GM23338 (cell line): ENCODE measurements around the gene MAP3K5. TPM values are rescaled to one million over a fixed set of nuclear protein-coding genes. Genes with fewer than 3 reads are reported as not detected.

Experiments used
- ATAC-seq: fragments of 200-7000 bp; cut with Tn5 transposase; 3 replicates; pipeline ENCODE4 v1.9.1; 2020
- DNase-seq: peaks from one replicate; pipeline ENCODE4 v3.0.0-alpha.2; 2015; ENCODE audit warnings: low spot score
- H2AFZ ChIP-seq: fragments of 200-600 bp; sonication (generic); 2 replicates; pipeline ENCODE4 v1.8.0; 2016; ENCODE audit warnings: antibody characterized with exemption, mild to moderate bottlenecking, moderate library complexity
- H3F3A ChIP-seq: fragments of 200-600 bp; sonication (generic); replicated peaks from 2 replicates; pipeline ENCODE4 v1.8.0; 2017; ENCODE audit warnings: antibody characterized with exemption, mixed run types, low read depth
- H3K27ac ChIP-seq: fragments of 200-600 bp; sonication (generic); 2 replicates; pipeline ENCODE4 v1.6.1; 2016; ENCODE audit warnings: low read depth
- H3K27me3 ChIP-seq: fragments of 200-600 bp; sonication (generic); 2 replicates; pipeline ENCODE4 v1.8.0; 2016; ENCODE audit warnings: mild to moderate bottlenecking, mixed run types, moderate library complexity; ENCODE audit not compliant: insufficient read depth
- H3K36me3 ChIP-seq: fragments of 200-600 bp; sonication (generic); 2 replicates; pipeline ENCODE4 v1.8.0; 2016; ENCODE audit warnings: mild to moderate bottlenecking; ENCODE audit not compliant: insufficient read depth
- H3K4me1 ChIP-seq: fragments of 200-600 bp; sonication (generic); 2 replicates; pipeline ENCODE4 v1.8.0; 2016; ENCODE audit warnings: mild to moderate bottlenecking, moderate library complexity; ENCODE audit not compliant: insufficient read depth
- H3K4me2 ChIP-seq: fragments of 200-600 bp; sonication (generic); 2 replicates; pipeline ENCODE4 v1.7.1; 2017; ENCODE audit warnings: mixed run types
- H3K4me3 ChIP-seq: fragments of 200-600 bp; sonication (generic); 2 replicates; pipeline ENCODE4 v1.6.1; 2016; ENCODE audit warnings: mixed run types
- H3K79me2 ChIP-seq: fragments of 200-600 bp; sonication (generic); replicated peaks from 2 replicates; pipeline ENCODE4 v1.8.0; 2017; ENCODE audit warnings: mild to moderate bottlenecking; ENCODE audit not compliant: insufficient read depth
- H3K9me2 ChIP-seq: fragments of 200-600 bp; sonication (generic); 2 replicates; pipeline ENCODE4 v1.8.0; 2017; ENCODE audit not compliant: insufficient read depth
- H4K20me1 ChIP-seq: fragments of 200-600 bp; sonication (generic); replicated peaks from 2 replicates; pipeline ENCODE4 v1.8.0; 2017; ENCODE audit warnings: mild to moderate bottlenecking; ENCODE audit not compliant: insufficient read depth
- H3K27ac Mint-ChIP-seq: 2 replicates; pipeline ENCODE4 v1.8.0; 2020; ENCODE audit warnings: inconsistent platforms, mild to moderate bottlenecking, moderate library complexity, mixed read lengths
- H3K27me3 Mint-ChIP-seq: 3 replicates; pipeline ENCODE4 v1.8.0; 2022; ENCODE audit warnings: low read depth, mild to moderate bottlenecking, moderate library complexity, mixed read lengths, inconsistent platforms; ENCODE audit not compliant: insufficient read depth, poor library complexity
- H3K36me3 Mint-ChIP-seq: 3 replicates; pipeline ENCODE4 v1.8.0; 2021; ENCODE audit warnings: low read depth, mild to moderate bottlenecking, inconsistent platforms, moderate library complexity, mixed read lengths
- H3K4me1 Mint-ChIP-seq: 3 replicates; pipeline ENCODE4 v1.8.0; 2020; ENCODE audit warnings: mild to moderate bottlenecking, inconsistent platforms, mixed read lengths
- H3K4me3 Mint-ChIP-seq: 3 replicates; pipeline ENCODE4 v1.8.0; 2021; ENCODE audit warnings: moderate library complexity, mild to moderate bottlenecking, inconsistent platforms, mixed read lengths
- H3K9me3 Mint-ChIP-seq: 3 replicates; pipeline ENCODE4 v1.8.0; 2020; ENCODE audit warnings: moderate library complexity, mild to moderate bottlenecking, inconsistent platforms, mixed read lengths
- CREB1 ChIP-seq: fragments of 250-450 bp; sonication (Bioruptor Pico); IDR thresholded peaks from 2 replicates; pipeline ENCODE4 v1.5.0; 2020; ENCODE audit warnings: low read depth, mild to moderate bottlenecking, moderate library complexity
- CTCF ChIP-seq, 2 experiments: fragments of 200-600 bp in 1 of 2; sonication (generic) in 1 of 2; conservative IDR thresholded peaks; 2 replicates each; pipeline versions ENCODE4 v1.5.1 to v1.6.1; 2016 to 2017; ENCODE audit warnings: antibody characterized with exemption in 2 of 2, low read depth in 2 of 2, mild to moderate bottlenecking in 2 of 2, moderate library complexity in 1 of 2
- ETS1 ChIP-seq: IDR thresholded peaks from 2 replicates; pipeline ENCODE4 v1.6.1; 2016; ENCODE audit warnings: antibody characterized with exemption
- EZH2 ChIP-seq: fragments of 200-600 bp; sonication (generic); IDR thresholded peaks from one replicate; pipeline ENCODE4 v1.8.0; 2017; ENCODE audit warnings: antibody characterized with exemption, mild to moderate bottlenecking, low read depth; ENCODE audit not compliant: unreplicated experiment
- EZH2phosphoT487 ChIP-seq: fragments of 200-600 bp; sonication (generic); IDR thresholded peaks from one replicate; pipeline ENCODE4 v1.8.1; 2018; ENCODE audit warnings: antibody characterized with exemption; ENCODE audit not compliant: unreplicated experiment
- JUNB ChIP-seq: IDR thresholded peaks from one replicate; pipeline ENCODE4 v1.6.1; 2016; ENCODE audit warnings: antibody characterized with exemption; ENCODE audit not compliant: unreplicated experiment
- NANOG ChIP-seq: IDR thresholded peaks from 2 replicates; pipeline ENCODE4 v1.6.1; 2016; ENCODE audit warnings: antibody characterized with exemption, borderline replicate concordance
- POLR2AphosphoS5 ChIP-seq: IDR thresholded peaks from 2 replicates; pipeline ENCODE4 v1.6.1; 2016; ENCODE audit warnings: antibody characterized with exemption, low read depth
- STAT1 ChIP-seq: IDR thresholded peaks from one replicate; pipeline ENCODE4 v1.6.1; 2016; ENCODE audit warnings: antibody characterized with exemption; ENCODE audit not compliant: unreplicated experiment
- ZNF114 ChIP-seq: fragments of 250-450 bp; sonication (Bioruptor Pico); IDR thresholded peaks from 2 replicates; pipeline ENCODE4 v1.5.0; 2020; ENCODE audit warnings: mild to moderate bottlenecking, moderate library complexity
- polyA plus RNA-seq: library from polyadenylated mRNA; unstranded; fragments of >200 nt; fragmentation: Nextera tagmentation; extraction: Ambion mirVana; gene quantifications from 2 replicates; pipeline ENCODE4 v1.2.1, GENCODE V29; 2016
- total RNA-seq: library from RNA; depleted of rRNA; stranded (reverse); fragments of >200 nt; shearing (Covaris generic); gene quantifications from 2 replicates; pipeline ENCODE4 v1.2.3, GENCODE V29; 2014
- TF ChIP-seq, protein P1 (sequence below): fragments of 250-450 bp; sonication (Bioruptor Pico); IDR thresholded peaks from 2 replicates; pipeline ENCODE4 v1.5.0; 2020; ENCODE audit warnings: mild to moderate bottlenecking, moderate library complexity

Gene MAP3K5
- total and polyA plus RNA-seq, 2 experiments from 2014 or later = 0.76 to 2.8 TPM

DNA sequence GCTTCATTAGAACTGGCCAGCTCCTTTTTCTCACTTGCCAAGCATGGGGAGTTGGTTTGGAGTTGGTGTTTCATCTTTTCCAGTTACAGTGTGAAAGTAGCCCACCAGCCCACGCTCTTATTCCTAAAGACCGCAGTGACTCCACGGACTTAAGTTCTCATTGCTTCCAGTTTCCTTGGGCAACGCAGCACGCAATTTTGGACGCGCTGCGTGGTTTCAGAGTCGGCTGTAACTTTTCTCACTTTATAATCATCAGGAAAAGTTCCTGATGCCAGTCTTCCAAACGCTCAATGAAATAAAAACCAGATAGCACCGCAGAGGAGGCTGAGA is 29.7 kb upstream of the MAP3K5 start (continued):
- TF ChIP-seq, protein P1, sequence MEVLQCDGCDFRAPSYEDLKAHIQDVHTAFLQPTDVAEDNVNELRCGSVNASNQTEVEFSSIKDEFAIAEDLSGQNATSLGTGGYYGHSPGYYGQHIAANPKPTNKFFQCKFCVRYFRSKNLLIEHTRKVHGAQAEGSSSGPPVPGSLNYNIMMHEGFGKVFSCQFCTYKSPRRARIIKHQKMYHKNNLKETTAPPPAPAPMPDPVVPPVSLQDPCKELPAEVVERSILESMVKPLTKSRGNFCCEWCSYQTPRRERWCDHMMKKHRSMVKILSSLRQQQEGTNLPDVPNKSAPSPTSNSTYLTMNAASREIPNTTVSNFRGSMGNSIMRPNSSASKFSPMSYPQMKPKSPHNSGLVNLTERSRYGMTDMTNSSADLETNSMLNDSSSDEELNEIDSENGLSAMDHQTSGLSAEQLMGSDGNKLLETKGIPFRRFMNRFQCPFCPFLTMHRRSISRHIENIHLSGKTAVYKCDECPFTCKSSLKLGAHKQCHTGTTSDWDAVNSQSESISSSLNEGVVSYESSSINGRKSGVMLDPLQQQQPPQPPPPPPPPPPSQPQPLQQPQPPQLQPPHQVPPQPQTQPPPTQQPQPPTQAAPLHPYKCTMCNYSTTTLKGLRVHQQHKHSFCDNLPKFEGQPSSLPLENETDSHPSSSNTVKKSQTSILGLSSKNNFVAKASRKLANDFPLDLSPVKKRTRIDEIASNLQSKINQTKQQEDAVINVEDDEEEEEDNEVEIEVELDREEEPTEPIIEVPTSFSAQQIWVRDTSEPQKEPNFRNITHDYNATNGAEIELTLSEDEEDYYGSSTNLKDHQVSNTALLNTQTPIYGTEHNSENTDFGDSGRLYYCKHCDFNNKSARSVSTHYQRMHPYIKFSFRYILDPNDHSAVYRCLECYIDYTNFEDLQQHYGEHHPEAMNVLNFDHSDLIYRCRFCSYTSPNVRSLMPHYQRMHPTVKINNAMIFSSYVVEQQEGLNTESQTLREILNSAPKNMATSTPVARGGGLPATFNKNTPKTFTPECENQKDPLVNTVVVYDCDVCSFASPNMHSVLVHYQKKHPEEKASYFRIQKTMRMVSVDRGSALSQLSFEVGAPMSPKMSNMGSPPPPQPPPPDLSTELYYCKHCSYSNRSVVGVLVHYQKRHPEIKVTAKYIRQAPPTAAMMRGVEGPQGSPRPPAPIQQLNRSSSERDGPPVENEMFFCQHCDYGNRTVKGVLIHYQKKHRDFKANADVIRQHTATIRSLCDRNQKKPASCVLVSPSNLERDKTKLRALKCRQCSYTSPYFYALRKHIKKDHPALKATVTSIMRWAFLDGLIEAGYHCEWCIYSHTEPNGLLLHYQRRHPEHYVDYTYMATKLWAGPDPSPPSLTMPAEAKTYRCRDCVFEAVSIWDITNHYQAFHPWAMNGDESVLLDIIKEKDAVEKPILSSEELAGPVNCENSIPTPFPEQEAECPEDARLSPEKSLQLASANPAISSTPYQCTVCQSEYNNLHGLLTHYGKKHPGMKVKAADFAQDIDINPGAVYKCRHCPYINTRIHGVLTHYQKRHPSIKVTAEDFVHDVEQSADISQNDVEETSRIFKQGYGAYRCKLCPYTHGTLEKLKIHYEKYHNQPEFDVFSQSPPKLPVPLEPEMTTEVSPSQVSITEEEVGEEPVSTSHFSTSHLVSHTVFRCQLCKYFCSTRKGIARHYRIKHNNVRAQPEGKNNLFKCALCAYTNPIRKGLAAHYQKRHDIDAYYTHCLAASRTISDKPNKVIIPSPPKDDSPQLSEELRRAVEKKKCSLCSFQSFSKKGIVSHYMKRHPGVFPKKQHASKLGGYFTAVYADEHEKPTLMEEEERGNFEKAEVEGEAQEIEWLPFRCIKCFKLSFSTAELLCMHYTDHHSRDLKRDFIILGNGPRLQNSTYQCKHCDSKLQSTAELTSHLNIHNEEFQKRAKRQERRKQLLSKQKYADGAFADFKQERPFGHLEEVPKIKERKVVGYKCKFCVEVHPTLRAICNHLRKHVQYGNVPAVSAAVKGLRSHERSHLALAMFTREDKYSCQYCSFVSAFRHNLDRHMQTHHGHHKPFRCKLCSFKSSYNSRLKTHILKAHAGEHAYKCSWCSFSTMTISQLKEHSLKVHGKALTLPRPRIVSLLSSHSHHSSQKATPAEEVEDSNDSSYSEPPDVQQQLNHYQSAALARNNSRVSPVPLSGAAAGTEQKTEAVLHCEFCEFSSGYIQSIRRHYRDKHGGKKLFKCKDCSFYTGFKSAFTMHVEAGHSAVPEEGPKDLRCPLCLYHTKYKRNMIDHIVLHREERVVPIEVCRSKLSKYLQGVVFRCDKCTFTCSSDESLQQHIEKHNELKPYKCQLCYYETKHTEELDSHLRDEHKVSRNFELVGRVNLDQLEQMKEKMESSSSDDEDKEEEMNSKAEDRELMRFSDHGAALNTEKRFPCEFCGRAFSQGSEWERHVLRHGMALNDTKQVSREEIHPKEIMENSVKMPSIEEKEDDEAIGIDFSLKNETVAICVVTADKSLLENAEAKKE (CRISPR knock-in tag) = no peak
- TF ChIP-seq ZNF114 (CRISPR knock-in tag) = no peak
- TF ChIP-seq STAT1 = no peak
- no peak for TF ChIP-seq ETS1
- no peak for TF ChIP-seq EZH2phosphoT487
- TF ChIP-seq EZH2 = no peak
- TF ChIP-seq POLR2AphosphoS5 = no peak
- no peak for TF ChIP-seq JUNB
- no peak for TF ChIP-seq NANOG

GRCh38 chr6:136820561-136820960 is 28.3 kb upstream of the MAP3K5 start:
- DNase-seq (no peak), ATAC-seq (no peak)
- Mint-ChIP-seq H3K27me3 (peaks cover 4% of the 10 kb centered on the region), H3K4me3 (no peak overlapping the region), H3K9me3 (no peaks in the 10 kb centered on the region), H3K36me3 (peaks cover 16% of the 10 kb centered on the region), H3K4me1 (no peaks in the 10 kb centered on the region; the same call in 2 of the 3 replicates), H3K27ac (no peak overlapping the region)
- TF ChIP-seq NANOG (no peak), CTCF (conservative IDR thresholded peaks at IDR 0.05; ENCODE audit: low read depth in 2 of 2) (no peak), CREB1 (no peak)
- H3K9me2 ChIP-seq = 0 out of 2 replicates have a peak, but pooled peaks cover 3% of the 10 kb centered on the region
- 0 out of 2 replicates have a peak, but pooled peaks cover 5% of the 10 kb centered on the region for H3K27me3 ChIP-seq
- H3K27ac ChIP-seq = no peak overlapping the region
- H4K20me1 ChIP-seq = no peaks in the 10 kb centered on the region
- no peak overlapping the region for H3K4me3 ChIP-seq
- H3K4me2 ChIP-seq = no peak overlapping the region
- H3K4me1 ChIP-seq = peaks cover 7% of the 10 kb centered on the region
- peaks cover 8% of the 10 kb centered on the region; the same call in 1 of the 2 replicates for H3K79me2 ChIP-seq
- peaks cover 5% of the 10 kb centered on the region; the same call in 1 of the 2 replicates for H3F3A ChIP-seq
- H3K36me3 ChIP-seq = no peaks in the 10 kb centered on the region
- peak overlapping the region; percentile 90; the same call in 1 of the 2 replicates for H2AFZ ChIP-seq
